GM19372 (cell line): ENCODE data around the gene PSMA3.
"Not testable (repeated sequence)": the region's sequence is repeated elsewhere in the genome, so short reads cannot be mapped to it uniquely, and the experiment has no call there.

Source experiments
- ATAC-seq: cut with Tn5 transposase; IDR thresholded peaks from one replicate; pipeline ENCODE4 v1.9.1; 2021; ENCODE audit warnings: mild to moderate bottlenecking, low read depth, moderate library complexity; ENCODE audit not compliant: unreplicated experiment

The PSMA3 gene

DNA sequence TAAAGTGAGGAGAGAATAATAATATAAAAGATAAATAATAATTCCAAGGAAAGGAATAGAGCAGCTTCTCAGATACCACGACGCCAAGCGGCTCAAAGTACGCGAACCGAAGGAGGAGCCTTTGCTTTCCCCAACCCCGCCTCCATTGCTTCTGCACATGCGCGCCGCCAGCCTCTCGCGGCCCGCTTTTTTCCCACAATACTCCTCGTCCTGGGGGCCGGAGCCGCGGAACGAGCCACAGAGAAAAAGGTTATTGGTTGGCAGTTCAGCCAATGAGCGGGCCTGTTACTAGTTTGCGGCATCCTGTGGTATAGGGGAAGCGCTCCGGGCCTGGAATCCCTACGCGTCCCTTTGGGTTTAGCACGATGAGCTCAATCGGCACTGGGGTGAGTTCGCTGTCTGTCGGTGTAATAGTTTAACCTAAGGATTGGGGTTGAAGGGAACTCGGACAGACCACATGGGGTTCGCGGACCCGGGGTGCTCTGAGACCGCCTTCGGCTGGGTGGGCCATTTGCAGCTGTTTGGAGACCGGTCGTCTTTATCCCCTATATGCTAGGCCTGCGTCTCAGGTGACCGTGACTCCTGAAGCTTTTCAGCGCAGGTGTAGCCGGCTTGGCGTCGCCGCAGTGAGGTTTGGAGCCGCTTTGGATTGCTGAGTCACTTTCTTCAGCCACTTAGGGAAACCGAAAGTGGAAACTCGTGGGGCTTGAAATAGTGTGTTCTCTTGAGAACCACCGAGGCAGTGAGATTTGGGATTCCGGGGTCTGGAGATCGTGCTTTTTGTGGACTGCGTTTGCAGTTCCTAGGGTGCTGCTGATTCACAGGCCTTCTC is at the start of gene PSMA3:
TSS of gene PSMA3 (plus strand) at position 288 of the 832 bp plus-strand sequence. CDS start at position 366, 78 bp downstream.
- peak; percentile 89 for ATAC-seq

DNA sequence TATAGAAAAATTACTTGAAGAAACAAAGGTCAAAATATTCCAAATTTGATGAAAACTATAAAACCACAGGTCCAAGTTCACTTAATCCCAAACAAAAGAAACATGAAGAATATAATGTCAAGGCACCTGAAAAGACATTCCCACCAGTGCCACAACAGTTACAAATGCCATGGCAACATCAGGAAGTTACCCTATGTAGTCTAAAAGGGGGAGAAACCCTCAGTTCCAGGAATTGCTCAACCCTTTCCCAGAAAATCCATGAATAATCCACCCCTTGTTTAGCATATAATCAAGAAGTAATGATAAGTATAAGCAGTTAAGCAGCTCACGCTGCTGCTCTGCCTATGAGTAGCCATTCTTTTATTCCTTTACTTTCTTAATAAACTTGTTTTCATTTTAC is 48.4 kb upstream of the PSMA3 start:
- ATAC-seq, result no peak

DNA sequence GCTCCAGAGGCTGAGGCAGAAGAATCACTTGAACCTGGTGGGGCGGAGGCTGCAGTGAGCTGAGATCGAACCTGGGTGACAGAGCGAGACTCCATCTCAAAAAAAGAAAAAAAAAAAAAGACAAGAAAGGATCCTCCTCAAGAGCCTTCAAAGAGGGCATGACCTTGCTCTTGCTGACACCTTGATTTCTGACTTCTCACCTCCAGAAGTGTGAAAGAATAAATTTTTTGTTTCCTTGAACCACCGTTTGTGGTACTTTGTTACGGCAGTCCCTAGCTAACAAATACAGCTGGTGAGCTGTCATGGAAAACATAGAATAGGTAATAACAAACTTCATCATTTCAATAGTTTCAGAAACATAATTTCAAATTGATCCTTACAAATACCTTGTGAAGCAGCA is 46.6 kb upstream of the PSMA3 start:
- no peak for ATAC-seq

DNA sequence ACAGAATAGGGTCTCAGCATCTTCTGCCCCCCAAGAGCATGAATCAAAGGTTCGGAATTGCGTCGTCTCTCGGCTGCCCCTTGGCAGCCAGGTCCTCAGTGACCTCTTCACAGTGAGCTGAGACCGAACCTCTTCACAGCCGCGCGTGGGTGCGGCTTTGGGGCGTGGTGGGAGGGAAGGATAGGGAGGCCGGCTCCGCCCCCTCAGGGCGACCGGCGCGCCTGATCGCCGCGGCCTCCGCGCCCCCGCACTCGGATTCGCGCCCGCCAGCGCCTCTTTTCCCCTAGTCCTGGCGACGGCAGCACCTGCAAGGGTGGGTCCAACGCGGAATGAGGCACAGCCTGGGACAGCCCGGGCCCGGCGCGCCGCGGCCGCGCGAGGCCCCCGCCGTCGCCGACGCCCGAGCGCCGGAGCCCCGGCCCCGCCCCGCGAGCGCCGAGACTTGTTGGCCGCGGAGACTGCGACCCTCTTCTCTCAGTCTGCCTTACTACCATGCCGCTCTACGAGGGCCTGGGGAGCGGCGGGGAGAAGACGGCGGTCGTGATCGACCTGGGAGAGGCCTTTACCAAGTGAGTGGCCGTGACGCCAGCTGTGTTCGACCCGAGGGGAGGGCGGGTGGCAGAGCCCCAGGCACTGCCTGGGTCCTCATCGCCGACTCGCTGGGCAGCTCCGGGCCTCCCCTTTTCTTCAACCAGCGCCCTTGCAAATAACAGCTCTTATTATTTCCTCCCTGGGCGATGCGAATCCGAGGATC is 44.7 kb upstream of the PSMA3 start, which contains the start of gene ACTR10:
TSS of gene ACTR10 (plus strand) at position 424 of the 754 bp plus-strand sequence. CDS start at position 493, 69 bp downstream.
- peak; percentile 91 for ATAC-seq

DNA sequence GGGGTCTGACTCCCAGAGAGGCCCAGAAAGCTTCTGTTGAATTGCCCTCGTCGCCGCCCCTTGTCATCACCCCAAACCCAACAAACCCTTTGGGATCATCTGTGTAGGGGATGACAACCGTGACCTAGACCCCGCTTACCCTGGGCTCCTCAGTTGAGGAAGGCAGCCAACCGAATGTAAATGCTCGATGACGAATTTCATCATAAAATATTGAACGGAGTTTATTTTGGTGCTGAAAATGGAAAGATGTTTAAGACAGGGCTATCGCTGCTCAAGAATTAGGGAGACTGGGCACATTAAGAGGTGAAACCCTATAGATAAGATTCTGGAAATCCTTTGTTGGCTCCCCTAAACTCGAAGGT is 44.2 kb upstream of the PSMA3 start:
- ATAC-seq, result peak; percentile 6

DNA sequence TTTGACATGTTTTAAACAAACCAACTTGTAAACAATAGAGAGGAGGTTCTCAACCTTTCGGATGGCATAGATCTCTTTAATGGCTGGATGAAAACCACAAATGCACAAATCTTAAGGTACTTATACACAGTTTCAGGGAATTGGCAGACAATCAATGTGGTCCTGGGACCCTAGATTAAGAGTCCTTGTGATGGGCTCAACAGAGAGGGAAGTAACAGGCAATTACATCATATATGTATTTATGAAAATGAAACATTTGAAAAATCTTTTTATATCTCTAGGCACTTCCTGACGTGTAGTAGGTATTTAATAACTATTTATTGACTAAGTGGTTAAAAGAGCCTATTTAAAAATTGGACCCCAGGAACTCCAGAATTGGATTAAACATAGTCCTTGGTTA is 43.8 kb upstream of the PSMA3 start:
- no peak for ATAC-seq

DNA sequence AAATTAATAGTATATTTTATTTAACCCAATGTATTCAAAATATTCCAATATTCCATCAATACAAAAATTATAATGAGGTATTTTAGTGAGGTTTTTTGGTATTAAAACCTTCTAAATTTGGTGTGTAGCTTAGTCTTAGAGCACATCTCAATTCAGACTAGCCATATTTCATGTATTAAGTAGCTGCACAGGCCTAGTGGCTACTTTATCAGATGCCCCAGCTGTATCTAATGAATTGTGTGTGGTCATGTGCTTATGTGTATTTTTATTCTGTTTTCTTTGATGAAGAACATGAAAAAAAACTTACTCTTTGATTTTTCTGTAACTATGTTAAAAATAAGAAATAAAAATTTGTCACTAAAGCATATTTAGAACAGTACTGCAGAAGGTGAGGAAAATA is 31.5 kb upstream of the PSMA3 start:
- ATAC-seq, result no peak

DNA sequence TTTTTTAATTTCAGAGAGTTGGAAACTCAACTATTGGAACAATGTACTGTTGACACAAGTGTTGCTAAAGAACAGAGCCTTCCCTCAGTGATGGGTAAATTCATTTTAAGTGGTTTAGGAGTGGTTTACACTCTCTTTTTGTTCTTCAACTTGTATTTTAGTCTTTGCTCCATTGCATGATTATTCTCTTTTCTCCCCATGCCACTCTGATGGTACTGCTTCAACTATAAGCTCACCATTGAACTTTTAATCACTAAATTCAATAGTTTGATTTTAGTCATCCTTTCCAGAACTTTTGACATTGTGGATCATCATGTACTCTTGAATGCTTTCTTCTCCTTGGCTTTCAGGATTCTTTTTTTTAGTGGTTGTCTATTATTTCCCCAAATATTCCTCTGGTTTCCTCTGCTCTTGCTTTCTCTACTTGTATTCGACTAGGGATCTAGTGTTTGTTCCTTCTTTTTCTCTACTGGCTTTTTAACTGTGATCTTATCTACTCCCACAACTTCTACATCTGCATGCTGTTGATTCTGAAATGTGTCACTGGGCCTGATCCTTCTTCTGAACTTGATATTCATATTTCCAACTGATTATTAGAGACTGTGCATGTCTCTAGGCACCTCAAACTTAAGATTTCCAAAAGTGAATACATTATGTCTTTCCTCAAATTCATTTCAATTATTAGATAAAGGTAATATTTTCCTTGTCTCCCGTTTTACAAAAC is 29.3 kb upstream of the PSMA3 start:
- no peak for ATAC-seq

DNA sequence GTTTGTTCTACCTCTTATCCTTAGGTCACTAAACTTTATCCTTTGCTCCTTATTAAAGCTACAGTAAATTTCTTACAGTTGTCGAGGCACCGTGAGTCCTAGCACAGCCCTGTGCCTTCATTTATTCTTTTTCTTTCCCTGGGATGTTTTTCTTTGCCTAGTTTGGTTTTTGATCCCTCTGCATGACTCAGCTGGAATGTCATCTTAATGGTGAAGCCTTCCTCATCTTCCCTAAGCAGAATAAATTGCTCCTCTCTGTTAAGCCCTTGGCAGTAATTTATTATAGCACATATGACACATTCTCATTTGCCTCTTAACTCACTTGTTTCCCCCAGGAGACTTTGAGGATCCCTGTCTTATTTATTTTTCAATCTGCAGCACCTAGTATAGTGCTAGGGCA is 28.1 kb upstream of the PSMA3 start:
- ATAC-seq, result no peak

DNA sequence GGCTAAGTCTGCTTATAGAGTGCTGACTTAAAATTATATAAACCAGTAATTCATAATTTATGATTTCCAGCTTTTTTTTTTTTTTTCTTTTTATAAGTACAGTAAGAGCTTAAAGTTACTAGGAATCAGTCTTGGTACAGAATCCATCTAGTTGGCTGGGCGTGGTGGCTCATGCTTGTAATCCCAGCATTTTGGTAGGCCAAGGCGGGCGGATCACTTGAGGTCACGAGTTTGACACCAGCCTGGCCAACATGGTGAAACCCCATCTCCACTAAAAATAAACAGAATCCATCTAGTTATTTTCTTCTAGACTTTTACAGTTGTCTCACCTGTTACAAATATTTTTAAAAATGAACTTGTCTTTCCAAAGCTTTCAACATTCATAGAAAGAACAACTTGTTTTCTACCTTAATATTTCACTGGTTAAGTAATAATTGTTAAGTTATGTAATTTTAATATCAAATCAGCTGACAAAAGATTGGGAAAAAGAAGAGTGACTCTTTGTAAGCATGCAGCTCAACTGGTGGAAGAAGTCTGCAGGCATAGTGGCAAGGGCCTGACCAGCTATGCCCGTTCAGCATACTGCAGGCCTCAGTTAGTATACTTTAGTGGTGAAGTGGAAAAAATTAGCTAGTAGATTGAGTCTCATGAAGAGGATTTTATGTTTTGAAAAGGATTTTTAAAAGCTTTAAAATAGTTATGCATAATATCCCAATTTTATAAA is 17.4 kb upstream of the PSMA3 start:
- no peak for ATAC-seq

DNA sequence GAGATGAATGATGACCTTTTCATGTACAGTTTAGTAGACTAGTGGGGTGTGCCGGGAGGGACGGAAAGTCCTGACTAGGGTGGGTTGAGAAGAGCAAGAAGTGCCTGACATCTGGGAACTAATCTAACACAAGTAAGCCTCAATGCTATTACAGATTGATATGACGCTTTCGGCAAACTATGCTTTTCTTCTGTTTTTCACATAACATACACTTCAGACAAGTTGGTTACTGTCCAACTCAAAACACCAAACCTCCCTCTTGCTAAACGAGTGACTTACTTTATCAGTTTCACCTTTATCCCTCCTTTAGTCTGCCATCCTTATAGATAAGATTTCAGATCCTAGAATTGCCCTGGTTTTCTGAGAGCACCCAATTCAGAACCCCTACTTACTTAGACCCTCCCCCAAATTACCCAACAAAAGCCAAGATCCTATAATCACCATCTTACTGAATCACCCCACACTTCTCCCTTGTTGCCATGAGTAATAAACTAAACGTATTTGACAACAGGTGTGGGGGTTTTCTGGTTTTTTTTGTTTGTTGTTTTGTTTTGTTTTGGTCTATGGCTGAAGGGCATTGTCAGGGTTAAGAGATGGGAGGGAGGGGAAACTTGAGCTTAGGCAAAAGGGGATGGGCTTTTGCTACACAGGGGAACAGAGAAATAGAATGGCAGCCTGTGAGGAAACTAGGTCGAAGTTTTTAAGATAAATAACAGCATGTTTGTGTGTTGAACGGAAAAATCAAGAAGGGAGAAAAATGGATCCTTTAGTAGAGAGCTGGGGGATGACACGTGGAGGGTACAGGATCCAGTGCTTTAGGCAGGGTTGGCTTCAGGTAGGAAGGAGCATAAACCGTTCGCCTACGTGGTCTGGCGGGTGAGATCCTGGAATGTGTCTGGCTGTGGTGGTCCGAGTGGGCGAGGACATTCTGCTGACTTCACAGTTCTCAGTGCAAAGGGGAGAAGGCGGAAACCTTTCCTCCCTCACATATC is 6.1 kb upstream of the PSMA3 start:
- ATAC-seq, result no peak

DNA sequence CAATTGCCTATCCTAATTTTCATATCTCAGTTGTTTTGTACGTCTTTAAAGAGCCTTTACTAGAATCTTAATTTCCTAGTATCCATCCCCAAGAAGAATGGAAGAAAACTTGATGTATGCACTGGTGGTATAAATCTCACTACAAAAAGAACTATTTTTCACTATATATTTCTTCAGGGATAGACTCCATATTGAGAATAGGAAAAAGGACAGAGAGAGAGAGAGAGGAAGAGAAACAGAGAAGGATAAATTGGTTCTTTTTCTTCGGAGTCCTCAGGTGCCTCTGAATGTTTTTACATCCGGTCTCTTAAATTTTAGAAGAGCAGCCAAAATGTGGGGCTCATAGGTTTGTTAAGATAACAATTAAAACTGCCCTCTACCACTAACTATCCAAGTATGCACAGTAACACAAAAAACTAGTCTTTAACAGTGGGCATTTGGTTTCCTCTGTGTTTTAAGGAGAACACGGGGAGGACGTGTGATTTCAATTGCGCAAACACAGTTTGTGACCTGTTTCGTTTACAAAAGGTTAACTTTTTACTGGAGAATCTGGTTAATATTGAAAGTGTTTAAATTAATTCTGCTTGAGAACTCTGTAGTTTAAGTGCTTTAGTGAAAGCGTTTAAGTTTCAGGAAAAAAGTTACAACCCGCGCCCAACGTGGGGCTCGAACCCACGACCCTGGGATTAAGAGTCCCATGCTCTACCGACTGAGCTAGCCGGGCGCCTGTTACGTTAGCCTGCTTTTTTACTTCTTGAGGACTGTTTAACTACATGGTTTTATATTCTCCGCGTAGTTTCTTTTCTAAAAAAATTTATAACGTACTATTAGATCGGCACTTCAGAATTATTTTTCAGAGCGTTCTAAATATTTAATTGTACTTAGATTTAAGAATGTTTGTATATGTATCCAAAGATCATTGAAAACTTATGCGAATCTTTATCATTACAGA is 5.1 kb upstream of the PSMA3 start:
- no peak for ATAC-seq

DNA sequence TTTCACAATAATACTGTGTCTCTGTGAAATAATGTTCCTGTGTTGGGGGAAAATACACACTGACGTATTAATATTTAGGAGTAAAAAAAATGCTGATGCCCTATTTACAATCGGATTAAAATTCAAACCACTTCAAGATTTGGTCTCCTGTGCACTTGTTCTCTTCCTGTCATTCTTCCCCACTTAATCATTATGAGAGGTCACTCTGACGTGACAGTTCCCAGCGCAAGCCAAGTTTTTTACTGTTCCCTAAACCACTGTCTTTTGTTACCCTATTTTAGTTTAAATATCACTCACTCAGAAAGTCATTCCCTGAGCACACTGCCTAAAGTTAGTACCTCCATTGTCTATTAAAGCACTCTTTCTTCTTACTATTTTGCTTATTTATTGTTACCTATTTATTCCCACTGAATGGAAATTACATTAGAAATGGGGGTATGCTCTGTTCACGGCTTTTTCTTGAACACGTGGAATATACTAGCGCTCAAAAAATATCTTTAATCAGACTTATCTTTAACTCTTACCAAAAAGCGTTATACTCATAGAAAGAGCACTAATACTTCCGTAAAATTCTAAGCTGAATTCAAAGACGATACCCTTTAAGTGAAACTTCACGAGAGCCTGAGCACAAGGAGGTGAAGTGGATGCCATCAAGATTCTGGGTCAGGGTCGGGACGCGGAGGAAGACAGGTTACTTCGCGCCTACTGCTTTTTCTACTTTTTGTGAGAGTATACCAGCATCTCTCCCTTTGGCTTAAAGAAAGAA is 670 bp upstream of the PSMA3 start:
- peak; percentile 33 for ATAC-seq

DNA sequence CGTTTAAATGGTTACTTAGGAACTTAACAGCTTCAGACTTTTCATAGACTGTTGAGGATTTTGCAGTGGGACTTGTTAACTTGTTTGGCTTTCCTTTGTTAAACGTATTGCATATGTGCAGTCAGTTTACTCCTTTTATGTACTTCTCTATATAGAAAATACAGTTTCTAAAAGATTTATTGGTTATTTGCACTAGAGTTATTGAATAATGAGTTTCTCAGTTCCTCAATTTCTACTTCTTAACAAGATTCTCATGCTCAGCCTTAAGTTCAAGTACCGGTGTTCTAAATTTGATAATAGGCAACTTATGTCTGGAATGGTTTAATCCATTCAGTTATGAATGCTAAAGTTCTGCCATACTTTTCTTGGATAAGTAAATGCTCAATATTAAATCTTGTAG is 919 bp downstream of the PSMA3 start:
- no peak for ATAC-seq

DNA sequence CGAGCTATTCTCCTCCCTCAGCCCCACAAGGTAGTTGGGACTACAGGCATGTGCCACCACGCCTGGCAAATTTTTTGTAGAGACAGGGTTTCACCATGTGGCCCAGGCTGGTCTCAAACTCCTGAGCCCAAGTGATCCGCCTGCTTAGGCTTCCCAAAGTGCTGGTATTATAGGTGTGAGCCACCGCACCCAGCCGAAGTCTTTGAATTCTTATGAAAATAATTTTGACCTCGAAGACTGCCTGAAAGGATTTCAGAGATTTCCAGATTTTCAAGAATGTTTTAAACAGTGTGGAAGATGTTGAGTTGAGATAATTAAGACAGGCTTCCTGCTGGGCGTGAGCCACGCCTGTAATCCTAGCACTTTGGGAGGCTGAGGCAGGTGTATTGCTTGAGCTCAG is 5.0 kb downstream of the PSMA3 start:
- ATAC-seq, result no peak

DNA sequence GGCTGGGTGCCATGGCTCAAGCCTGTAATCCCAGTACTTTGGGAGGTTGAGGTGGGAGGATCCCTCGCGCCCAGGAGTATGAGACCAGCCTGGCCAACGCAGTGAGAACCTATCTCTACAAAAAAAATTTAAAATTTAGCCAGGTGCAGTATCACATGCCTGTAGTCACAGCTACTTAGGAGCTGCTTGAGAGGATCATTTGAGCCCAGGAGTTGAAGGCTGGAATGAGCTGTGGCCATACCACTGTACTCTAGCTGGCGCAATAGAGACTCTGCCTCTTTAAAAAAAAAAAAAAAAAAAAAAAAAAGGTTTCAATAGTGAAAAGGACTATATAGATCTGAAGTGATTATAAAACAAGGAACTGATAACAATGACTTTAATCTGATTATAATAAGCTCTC is 13.5 kb downstream of the PSMA3 start:
- ATAC-seq, result no peak

DNA sequence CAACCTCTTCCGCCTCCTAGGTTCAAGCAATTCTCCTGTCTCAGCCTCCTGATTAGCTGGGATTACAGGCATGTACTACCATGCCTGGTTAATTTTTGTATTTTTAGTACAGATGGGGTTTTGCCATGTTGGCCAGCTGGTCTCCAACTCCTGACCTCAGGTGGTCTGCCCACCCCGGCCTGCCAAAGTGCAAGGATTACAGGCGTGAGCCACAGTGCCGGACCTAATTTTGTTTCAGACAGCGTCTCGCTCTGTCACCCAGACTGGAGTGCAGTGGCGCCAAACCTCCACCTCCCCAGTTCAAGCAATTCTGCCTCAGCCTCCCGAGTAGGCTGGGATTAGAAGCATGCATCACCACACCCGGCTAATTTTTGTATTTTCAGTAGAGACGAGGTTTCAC is 17.4 kb downstream of the PSMA3 start:
- ATAC-seq, result not testable (repeated sequence)
